WTC11 (cell line): ENCODE measurements around the gene MYH1. TPM values are rescaled to one million over a fixed set of nuclear protein-coding genes. Genes with fewer than 3 reads are reported as not detected.

Experiments used
- FOXP1 ChIP-seq: sonication (generic); formaldehyde crosslinking; IDR thresholded peaks from 2 replicates; pipeline ENCODE4 v1.8.0; 2022; ENCODE audit warnings: missing genetic modification reagents, mild to moderate bottlenecking, moderate library complexity, borderline replicate concordance
- GABPB1 ChIP-seq: sonication (generic); formaldehyde crosslinking; IDR thresholded peaks from 2 replicates; pipeline ENCODE4 v1.8.1; 2023; ENCODE audit warnings: mild to moderate bottlenecking, missing genetic modification reagents
- JAZF1 ChIP-seq: fragments of 250-450 bp; sonication (Bioruptor Pico); IDR thresholded peaks from 2 replicates; pipeline ENCODE4 v1.9.0; 2021; ENCODE audit warnings: moderate library complexity, mild to moderate bottlenecking, inconsistent platforms
- total RNA-seq: library from RNA; stranded (reverse); gene quantifications from 3 replicates; pipeline ENCODE4 v1.2.3, GENCODE V29; 2021
- TF ChIP-seq, protein P1 (sequence below): sonication (generic); formaldehyde crosslinking; IDR thresholded peaks from 2 replicates; pipeline ENCODE4 v1.8.1; 2023; ENCODE audit warnings: mild to moderate bottlenecking, missing genetic modification reagents, borderline replicate concordance
- TF ChIP-seq, protein P2 (sequence below): fragments of 250-450 bp; sonication (Bioruptor Pico); IDR thresholded peaks from 2 replicates; pipeline ENCODE4 v1.9.0; 2021; ENCODE audit warnings: mild to moderate bottlenecking, borderline replicate concordance

Gene MYH1
- total RNA-seq, 1 experiment from 2014 or later: not detected

DNA sequence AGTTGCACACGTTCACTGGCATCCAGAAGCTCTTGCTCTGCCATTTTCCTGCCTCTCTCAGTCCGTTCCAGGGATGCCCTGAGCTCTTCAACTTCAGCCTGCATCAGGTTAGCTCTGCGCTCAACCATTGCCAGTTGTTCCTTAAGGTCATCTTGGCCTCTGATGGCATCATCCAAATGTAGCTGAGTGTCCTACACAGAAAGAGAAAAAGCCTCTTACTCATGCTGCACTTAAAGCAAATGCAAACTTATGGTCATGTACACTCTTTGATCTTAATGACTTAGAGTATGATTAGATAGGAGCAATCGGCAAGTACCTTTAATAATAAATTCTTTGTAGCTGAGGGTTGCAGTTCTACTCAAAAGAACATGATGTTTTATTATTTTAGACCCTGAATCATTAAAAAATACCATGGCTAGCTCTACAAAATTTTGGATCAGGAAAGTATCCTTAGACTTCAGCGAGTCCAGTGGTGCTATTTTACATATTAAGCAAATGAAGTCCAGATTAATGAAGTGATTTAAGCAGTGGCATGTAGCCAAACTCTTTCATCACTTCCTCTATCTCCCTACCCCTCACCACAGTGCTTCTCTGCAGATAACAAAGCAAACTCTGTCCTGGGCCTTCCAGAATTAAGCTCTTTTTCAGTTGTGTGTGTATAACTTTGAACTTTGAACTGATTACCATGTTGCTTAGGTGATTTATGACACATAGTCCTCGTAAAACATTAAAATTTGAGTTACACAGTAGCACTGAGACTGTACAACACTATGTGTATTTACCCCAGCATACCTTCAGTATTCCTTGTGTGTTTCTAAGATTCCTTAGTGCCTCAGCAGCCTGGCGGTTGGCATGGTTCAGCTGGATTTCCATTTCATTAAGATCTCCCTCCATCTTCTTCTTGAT lies 71.1 kb downstream of the MYH1 start (continued):
- TF ChIP-seq, protein P1, sequence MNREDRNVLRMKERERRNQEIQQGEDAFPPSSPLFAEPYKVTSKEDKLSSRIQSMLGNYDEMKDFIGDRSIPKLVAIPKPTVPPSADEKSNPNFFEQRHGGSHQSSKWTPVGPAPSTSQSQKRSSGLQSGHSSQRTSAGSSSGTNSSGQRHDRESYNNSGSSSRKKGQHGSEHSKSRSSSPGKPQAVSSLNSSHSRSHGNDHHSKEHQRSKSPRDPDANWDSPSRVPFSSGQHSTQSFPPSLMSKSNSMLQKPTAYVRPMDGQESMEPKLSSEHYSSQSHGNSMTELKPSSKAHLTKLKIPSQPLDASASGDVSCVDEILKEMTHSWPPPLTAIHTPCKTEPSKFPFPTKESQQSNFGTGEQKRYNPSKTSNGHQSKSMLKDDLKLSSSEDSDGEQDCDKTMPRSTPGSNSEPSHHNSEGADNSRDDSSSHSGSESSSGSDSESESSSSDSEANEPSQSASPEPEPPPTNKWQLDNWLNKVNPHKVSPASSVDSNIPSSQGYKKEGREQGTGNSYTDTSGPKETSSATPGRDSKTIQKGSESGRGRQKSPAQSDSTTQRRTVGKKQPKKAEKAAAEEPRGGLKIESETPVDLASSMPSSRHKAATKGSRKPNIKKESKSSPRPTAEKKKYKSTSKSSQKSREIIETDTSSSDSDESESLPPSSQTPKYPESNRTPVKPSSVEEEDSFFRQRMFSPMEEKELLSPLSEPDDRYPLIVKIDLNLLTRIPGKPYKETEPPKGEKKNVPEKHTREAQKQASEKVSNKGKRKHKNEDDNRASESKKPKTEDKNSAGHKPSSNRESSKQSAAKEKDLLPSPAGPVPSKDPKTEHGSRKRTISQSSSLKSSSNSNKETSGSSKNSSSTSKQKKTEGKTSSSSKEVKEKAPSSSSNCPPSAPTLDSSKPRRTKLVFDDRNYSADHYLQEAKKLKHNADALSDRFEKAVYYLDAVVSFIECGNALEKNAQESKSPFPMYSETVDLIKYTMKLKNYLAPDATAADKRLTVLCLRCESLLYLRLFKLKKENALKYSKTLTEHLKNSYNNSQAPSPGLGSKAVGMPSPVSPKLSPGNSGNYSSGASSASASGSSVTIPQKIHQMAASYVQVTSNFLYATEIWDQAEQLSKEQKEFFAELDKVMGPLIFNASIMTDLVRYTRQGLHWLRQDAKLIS (CRISPR knock-in tag): no peak
- TF ChIP-seq, protein P2, sequence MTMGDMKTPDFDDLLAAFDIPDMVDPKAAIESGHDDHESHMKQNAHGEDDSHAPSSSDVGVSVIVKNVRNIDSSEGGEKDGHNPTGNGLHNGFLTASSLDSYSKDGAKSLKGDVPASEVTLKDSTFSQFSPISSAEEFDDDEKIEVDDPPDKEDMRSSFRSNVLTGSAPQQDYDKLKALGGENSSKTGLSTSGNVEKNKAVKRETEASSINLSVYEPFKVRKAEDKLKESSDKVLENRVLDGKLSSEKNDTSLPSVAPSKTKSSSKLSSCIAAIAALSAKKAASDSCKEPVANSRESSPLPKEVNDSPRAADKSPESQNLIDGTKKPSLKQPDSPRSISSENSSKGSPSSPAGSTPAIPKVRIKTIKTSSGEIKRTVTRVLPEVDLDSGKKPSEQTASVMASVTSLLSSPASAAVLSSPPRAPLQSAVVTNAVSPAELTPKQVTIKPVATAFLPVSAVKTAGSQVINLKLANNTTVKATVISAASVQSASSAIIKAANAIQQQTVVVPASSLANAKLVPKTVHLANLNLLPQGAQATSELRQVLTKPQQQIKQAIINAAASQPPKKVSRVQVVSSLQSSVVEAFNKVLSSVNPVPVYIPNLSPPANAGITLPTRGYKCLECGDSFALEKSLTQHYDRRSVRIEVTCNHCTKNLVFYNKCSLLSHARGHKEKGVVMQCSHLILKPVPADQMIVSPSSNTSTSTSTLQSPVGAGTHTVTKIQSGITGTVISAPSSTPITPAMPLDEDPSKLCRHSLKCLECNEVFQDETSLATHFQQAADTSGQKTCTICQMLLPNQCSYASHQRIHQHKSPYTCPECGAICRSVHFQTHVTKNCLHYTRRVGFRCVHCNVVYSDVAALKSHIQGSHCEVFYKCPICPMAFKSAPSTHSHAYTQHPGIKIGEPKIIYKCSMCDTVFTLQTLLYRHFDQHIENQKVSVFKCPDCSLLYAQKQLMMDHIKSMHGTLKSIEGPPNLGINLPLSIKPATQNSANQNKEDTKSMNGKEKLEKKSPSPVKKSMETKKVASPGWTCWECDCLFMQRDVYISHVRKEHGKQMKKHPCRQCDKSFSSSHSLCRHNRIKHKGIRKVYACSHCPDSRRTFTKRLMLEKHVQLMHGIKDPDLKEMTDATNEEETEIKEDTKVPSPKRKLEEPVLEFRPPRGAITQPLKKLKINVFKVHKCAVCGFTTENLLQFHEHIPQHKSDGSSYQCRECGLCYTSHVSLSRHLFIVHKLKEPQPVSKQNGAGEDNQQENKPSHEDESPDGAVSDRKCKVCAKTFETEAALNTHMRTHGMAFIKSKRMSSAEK (CRISPR knock-in tag): no peak
- no peak for TF ChIP-seq FOXP1 (CRISPR knock-in tag)
- TF ChIP-seq JAZF1 (CRISPR knock-in tag): no peak
- peak; percentile 75 for TF ChIP-seq GABPB1 (CRISPR knock-in tag)
- TF ChIP-seq, all 79 proteins: peak for 1

Other genes with a start within 250 kb of the MYH1 start
- gene MYH13, start 145.5 kb downstream of the MYH1 start, total RNA-seq: not detected in 3 replicates
- not detected in 3 replicates for gene MYH8, start 96.6 kb downstream of the MYH1 start, total RNA-seq
- gene MYH4, start 49.0 kb downstream of the MYH1 start, total RNA-seq: not detected in 3 replicates
- gene MYH2, start 31.1 kb upstream of the MYH1 start, total RNA-seq: 1.1 to 1.5 TPM (median 1.5 TPM) in 3 replicates
- gene MYH3, start 138.8 kb upstream of the MYH1 start, total RNA-seq: 1.5 to 2.6 TPM (median 1.6 TPM) in 3 replicates
- gene SCO1, start 179.0 kb upstream of the MYH1 start, total RNA-seq: 56.9 to 63.8 TPM (median 61.6 TPM) in 3 replicates
- gene ADPRM, start 179.1 kb upstream of the MYH1 start, total RNA-seq: 6.6 to 7.5 TPM (median 7.4 TPM) in 3 replicates
- 2.4 to 4.0 TPM (median 2.9 TPM) in 3 replicates for gene TMEM220, start 211.5 kb upstream of the MYH1 start, total RNA-seq